NCI-H2081 treated with DMSO at 0.1 percent for 48 hours (cell line): ENCODE measurements around the gene RARA.

ENCODE experiments used
- DNase-seq: peaks from one replicate; lab custom pipeline; 2025; lab: John Stamatoyannopoulos, UW

Gene RARA

DNA sequence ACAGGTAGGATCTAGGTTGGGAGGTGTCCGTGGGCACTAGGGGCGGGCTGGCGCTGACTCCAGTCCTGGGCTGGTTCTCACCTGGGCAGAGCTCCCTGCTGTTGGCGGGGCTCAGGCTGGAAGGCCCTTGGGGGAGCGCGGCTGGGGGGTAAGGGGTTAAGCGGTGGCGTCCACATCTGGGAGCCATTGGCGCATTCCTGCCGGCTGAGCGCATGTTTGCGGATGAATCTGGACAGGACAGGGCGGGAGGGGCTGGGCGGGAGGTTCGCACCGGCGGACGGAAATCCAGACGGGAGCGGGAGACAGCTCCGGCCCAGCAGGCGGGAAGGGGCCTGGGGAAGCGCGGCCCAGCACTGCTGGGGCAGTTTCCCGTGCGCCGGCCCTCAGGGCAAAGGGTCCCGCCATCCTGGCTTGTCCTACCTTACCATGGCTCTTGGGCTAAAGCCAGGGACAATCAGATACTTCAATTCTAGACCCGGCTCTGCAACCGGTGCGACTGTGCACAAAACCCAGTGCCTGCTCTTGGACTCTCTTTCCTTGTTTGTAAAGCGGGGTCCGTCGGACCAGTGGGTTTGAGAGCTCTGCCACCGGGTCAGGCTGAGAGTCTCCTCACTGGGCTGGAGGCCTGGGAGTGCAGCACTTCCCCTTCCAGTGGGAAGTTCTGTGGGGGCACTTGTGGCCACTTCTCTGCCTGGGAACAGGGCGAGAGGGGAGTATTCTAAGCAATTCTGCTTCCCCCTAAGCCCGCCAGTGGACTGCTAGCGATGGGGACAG is 7.8 kb downstream of the RARA start:
- no peak for DNase-seq

DNA sequence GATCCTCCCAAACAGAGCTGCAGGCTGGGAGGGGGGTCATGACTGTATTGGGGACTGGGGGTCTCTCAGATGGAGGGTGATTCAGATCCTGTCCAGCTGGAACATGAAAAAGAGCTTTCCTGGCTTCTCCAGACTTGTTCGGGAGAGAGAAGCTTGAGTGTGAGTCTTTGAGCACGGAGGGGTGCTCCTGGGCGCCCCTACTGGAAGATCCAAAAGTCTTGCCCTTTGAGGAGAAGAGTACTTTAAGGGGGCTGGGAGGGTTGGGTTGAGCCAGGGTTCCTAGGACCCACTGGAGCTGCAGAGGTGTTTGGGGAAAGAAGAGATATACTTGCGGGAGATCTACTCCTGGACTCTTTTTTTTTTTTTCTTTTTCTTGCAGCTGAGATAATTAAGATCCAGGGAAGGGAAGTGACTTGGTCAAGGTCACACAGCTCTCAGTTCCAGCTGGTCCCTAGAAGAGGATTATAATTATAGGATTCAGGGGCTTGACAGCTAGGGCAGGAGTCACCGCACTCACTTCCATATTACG is 8.4 kb downstream of the RARA start:
- no peak for DNase-seq

DNA sequence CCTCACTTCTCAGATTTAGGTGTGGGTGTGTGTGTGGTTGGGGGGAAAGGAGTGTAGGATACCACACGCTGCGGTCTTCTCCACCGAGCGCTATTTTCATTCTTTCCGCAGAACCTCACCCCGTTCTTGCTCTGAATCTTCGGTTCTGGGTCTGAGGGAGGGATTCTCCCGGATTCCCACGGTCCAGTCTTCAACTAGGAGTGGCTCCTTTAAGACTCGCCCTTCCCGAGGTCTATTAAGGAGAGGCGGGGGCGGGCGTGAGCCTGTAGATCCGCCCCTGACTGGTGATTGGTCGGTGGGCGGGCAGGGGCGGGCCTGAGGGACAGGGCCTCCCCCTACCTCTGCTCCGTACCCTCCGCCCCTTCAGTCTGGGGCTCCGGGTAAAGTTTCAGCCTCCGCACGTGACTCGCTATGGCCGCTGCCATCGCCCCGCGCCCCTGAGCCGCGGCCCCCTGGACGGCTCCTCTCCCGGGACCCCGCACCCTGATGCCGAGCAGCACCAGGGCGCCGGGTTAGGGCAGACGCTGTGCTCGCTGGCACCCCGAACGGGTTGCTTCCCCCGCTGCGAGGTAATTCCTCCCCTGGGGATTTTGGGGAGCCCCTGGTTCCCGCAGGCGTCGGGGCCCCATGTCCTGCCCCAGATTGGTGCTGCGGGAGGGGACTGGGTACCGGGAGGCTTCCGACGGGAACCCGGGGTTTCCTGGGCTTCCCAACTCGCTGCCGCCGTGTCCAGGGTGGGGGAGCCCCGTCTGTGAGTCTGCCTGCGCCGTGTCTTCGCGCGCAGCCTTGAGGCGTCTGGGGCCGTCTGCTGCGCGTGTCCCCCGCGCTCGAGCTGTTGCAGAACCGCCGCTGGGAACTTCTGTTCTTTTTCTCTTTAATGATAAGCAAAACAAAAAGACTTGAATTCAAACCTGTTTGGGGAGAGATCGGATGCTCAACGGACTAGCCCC is 9.2 kb downstream of the RARA start:
- DNase-seq = peak; percentile 69

DNA sequence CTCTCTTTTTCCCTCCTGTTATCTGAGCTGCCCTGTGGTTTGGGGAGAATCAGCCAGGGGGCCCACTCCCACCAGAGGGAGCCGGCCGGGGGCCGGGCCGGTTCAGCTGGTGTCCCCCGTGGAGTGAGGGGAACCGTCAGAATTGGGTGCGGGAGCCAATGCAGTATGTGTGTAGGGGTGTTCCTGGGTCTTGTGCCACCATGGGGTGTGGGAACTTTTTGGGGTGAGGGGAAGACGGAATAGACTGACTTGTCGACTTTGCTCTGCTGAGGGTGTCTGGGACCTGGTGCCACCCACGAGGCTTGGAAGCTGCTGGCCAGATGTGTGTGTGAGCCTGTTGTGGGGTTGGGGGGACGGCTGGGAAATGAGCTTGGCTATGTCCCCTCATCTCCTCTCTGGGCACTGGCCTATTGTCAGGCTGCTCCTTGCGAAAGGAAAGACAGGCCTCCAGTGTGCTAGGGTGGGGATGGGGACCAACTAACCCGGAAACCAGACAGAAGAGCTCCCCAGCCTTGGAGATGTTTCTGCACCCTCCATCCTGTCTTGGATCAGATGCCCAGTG is 9.9 kb downstream of the RARA start:
- DNase-seq = no peak

DNA sequence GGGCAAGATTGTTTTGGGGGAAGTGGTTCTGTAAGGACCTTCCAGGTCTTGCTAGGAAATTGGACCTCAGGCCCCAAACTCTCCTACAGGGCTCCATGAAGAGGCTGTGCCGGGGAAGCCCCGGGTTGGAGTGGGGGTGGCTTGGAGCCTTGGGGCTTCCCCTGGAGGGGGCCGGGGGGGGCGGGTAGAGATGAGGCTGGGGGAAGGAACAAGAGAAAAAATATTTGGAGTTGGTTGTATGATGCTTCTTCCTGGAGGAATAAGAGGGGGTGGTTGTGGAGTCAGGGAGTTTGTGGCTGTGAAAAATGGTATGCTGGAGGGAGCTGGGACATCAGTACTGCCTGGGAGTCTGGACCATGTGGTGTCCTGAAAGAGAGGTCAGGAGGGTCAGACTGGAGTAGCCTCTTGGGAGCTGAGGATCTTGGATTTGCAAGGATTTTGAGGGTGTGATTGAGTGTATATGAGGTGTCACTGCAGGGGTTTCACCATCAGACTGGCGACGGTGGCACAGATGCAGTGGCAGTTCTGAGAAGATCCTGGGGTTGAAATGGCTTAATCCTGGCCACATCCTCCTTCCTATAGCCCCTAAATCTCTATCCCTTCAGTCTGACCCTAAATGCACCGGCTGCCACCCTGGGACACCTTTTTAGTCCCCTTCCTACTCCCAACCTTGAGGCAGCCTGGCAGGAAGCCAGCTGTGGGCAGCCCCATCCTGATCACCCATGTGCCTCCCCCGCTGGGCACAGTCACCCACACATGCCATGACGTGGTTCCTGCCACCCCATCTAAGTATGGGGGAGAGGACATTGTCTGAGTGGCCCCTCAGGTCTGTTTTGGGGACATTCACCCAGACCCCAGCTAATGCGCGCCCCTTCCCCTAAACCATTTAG is 10.9 kb downstream of the RARA start:
- DNase-seq = no peak

DNA sequence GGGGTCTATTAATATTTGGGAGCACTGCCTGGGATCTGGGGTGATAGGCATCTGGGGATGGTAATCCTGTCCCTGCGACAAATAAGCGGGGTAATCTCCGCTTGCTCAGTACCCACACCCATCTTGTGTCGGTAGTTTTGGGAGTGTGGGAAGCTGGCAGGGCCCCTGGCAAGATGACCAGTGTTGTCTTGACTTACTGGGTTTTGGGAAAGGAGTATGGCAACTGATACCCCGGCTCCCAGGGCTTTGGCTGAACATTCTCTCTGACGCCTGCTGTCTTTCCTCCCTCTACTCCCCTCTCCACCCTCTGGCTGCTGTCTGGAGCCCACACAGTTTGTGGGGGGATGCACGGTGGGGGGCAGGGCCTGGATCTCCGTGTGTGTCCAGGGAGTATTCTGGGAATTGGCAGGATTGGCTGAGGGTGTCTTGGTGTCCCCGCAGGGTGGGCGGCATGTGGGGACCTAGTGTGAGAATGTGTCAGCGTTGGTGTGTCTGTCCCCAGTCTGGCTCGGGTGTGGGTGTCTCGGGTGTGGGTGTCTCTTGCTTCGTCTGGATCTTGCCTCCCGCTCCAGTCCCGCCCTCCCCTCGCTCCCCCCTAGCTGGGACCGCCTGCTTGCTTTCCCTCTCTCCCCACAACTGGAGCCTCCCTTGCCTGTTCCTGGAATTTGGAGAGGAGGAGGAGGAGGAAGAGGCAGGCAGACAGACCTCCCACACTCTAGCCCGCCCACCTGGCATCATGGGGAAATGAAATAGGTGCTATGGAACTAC is 12.0 kb downstream of the RARA start:
- no peak for DNase-seq

DNA sequence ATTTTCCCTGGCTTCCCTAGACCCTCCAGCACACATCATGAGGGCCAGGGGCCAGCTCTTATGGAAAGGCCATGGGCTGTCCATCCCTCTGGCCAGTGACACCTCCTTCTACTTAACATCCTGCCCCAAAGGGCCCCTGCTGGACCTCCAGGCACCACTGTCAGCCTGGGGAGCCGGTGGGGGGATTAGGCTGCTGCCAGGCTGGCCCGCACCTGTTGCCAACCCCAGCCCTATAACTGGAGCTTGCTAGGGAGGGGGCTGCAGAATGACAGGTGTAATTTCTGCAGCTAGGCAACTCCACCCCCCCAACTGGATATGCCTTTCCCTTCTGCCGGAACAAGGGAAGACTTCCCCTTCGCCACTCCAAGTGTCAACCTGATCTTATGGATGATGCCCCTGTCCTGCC is 12.5 kb downstream of the RARA start:
- peak; percentile 56 for DNase-seq

DNA sequence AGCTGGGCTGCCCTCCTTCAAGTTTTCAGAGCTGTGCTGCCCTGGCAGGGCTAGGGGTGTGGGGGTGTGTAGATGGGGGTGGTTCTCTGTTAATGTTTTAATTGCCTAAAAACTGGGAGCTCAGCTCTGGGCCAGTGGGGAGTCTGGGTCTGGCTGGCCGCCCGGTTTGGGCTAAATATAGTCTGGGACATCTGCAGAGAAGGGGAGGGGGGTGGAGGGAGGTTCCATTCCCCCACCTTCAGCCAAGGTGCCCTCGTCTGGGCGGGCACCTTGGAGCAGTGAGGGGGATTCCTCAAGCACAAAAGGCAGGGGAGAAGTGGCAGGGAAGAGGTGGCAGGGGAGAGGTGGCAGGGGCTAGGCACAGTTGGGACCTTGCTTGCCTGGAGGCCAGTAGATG is 13.0 kb downstream of the RARA start:
- peak; percentile 56 for DNase-seq

DNA sequence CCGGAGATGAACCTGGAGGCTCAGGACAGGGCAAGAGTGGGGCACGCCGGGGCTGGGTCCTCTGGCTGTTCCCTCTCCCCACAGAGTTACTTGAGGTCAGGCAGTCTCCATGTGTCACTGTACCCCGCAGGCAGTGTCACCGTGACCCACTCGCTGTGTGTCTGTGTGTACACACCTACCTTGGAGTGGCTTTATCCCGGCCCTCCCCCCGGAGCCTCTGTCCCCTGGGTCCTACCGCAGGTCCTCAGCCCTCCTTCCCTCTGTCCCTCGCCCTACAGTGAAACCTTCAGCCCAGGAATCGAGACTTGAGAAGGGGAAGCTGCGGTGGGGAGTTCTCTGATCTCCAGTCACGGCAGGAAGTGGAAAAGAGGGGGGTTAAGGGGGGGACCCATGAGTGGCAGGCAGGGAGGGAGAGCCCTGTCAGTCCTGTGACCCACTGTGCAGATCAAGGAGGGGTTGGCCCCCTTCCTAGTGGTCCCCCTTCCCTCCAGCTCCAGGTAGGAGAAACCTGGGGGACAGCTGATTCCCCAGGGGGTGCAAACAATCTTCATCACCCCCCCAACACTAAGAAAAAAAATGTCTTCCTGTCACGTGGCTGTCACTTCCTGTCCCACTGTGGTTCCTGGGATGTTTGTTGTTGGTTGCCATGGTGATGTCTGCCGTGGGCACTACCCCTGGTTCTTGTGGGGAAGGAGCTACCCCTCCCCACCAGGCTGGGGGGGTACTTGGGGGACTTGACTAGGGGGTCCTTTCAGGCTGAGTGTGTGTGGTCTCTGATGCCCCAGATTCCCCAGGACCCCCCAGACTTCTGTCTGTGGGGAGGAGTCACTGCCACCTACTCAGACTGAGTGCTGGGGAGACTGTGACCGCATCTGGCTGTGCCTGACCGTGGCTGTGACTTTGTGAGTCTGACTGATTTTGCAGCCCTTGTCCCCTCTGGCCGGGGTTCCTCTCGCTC is 13.7 kb downstream of the RARA start:
- DNase-seq = peak; percentile 36

DNA sequence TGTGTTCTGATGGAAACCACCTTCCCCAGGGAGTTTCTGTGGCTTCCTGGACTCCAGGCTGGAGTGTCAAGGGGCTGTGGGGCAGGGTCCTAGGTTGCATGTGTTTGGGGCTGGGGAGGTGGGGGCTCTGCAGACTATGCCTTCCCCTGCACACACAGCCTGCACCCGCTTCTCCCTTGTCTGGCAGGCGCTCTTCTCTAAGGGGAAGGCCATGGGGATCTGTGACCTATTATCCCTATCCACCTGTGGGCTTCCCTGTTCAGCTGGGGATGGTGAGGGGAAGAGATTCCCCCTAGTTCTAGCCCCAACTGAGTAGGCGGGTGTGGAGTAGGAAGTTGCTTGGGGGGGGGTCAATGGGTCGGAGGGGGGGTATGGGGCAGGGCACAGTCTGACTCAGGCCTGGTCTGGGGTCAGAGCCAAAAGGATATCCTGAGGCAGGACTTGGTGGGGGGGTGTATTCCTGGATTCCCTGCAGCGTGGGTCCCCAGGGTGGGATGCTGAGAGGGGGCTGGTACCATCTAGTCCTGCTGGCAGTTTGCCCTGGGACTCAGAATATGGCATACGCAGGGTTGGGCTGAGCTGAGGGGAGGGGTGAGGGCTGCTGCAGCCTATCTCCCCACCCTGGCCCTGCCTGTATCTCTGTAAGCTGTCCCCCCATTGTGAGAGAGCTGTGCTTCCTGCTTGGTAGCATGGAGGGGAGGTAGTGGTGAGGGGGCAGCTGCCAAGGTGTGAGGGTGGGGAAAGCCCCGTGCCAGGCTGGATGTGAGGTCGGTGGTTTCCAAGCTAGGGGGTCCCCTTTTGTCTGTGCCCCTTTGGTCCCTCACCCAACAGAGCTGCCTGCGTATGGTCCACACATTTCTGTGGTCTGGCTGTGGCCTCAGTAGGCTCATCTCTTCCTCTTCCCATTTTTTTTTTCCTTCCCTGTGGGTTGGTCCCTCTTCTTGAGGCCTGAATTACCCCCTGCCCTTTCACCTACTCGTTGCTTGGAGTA is 14.7 kb downstream of the RARA start:
- DNase-seq = no peak

DNA sequence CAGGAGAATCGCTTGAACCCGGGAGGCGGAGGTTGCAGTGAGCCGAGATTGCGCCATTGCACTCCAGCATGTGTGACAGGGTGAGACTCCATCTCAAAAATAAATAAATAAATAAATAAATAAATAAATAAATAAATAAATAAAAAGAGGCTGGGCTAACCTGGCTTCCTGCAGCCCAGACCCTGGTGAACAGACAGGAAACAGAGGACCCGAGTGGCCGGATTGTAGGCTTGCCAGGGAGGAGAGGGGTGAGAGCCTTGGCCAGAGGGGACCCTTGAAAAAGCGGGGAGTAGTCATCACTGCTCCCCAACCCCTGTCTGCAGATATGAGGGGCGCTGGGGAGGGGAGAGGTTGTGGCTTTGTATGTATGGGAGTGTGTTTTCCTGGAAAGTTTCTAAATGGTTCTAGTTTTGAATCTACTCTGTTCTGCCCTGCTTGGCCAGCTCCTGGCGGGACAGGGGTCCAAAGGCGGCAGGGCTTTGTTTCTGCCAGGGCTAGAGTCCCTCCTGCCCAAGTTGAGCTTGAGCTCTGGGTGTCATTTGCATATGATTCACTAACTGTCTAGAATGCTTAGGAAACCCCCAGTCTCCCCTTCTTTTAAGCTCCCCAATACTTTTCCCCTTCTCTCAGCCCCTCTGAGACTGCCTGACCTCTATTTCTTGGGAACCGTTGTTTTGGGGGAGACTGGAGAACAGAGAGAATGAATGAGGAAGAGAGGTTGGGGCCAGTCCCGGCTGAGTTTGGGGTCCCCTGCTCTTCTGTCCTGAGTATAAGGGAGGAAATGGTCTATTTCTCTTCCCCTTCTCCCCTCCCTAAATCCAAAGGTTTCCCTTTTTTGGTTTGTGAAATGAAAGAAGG is 16.4 kb downstream of the RARA start:
- DNase-seq = no peak

DNA sequence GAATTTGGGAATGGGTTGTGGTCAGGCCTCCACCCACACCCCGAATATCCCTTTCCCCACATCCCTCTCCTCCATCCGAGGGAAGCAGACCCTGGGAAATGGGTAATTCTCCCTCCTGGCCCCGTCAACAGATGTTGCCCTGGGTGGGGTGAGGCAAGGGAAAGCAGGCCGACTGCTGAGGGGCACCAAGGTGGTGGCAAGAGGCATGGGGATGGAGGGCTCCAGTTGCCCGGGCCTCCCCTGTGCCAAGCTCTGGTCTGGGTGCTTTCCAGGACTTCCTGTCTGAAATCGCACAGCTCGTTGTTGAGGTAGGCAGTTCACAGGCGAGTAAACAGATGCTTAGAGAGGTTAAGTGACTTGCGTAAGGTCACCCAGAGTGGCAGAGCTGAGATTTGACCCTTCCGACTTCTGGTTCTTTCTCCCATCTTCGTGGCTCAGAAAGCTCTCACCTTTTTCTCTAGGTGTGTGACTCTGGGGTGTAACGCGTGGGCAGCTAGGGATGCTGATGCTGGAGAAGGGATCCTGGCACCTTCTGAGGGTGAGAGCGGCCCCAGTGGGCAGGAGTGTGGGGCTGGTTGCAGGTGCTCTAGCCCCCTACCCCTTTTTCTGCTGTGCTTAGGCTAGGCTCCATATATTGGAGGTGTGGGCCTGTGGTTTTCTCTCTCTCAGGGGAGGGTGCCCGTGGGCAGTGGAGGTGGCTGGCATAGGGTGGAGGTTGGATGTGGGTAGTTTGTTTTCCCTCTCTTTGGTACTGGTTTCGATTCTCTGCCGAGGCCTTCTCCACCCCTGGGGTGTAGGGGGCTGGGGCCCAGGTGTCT is 17.2 kb downstream of the RARA start:
- no peak for DNase-seq

DNA sequence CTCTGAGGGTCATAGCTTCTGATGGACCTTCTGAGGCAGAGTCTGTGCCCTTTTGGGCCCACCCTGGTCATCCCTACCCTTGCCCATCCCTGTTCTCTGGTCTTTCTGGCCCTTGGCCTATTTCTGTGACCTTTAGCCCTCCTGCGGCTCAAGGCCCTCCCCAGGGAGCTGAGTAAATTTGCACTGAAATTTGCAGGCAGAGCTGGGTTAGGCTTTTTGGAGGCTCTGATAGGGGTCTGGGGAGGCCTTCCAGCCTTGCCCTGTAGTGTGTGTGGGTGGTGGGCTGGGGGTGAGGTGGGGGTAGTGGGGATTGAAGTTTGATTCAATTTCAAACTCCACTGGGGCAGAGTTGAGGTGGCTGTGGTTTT is 17.8 kb downstream of the RARA start:
- DNase-seq = no peak

DNA sequence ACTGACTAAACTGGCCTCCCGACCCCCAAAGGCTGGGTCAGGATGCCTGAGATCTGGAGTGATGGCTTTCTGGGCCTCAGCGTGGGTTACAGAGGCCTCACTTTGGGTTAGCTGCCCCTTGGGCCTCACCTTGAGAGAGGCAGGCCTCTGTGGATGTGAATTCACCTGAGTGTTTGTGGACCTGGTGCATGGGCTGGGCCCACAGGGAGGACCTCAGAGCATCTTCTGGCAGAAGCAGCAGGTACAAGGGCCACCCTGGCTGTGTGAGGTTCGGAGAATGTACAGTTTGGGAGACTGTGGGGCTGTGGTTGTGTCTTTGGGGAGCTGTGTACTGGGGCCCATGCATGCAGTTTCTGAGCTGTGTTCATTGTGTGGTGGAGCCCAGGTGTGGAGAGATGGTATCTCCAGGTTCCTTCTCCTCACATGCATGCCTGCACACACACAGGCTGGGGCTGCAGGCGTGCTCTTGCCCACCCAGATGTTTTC is 18.3 kb downstream of the RARA start:
- DNase-seq = no peak

DNA sequence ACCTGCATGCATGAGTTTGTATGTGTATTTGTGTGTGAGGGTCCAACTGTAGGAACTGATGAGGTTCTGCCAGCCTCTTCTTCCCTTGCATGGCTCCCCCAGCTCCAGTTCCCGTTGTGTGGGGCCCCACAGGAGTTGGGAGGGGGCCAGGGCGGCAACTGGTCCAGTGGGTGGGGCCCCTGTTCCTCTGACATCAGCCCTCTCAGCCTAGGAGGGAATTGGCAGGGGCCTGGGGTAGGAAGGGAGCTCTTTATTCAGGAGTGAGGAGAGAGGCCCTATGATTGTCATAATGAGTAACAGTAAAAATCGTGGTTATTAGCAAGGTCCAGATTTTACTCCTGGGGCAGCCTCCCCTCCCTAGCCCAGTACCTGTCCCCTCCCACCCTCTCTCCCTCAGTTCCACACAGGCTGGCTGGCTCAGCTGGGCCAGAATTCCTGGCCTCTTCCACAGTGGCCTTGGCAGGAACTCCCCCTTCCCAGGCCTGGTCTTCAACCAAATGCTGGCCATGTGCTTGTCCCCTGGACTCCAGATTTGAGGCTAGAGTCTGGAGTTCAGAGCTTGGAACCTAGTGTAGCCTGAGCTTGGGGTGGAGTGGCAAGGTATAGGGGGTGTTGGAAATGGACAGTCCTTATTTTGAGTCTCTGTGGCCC is 18.9 kb downstream of the RARA start:
- no peak for DNase-seq

DNA sequence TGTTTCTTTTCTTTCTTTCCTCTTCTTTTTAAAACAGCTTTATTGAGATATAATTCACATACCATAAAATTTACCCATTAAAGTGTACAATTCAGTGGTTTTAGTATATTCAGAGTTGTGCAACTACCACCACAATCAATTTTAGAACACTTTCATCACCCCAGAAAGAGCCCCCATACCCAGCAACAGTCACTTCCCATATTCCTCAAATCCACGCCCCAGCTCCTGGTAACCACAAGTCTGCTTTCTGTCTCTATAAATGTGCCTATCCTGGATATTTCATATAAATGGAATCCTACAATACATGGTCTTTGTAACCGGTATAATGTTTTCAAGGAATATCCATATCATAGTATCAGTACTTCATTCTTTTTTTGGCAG is 19.4 kb downstream of the RARA start:
- no peak for DNase-seq
